GM19463 (cell line): Measurements from ENCODE around the gene STX4.

Experiments
- ATAC-seq: cut with Tn5 transposase; IDR thresholded peaks from one replicate; pipeline ENCODE4 v1.9.1; 2021; ENCODE audit warnings: mild to moderate bottlenecking, moderate library complexity; ENCODE audit not compliant: unreplicated experiment

Gene STX4

DNA sequence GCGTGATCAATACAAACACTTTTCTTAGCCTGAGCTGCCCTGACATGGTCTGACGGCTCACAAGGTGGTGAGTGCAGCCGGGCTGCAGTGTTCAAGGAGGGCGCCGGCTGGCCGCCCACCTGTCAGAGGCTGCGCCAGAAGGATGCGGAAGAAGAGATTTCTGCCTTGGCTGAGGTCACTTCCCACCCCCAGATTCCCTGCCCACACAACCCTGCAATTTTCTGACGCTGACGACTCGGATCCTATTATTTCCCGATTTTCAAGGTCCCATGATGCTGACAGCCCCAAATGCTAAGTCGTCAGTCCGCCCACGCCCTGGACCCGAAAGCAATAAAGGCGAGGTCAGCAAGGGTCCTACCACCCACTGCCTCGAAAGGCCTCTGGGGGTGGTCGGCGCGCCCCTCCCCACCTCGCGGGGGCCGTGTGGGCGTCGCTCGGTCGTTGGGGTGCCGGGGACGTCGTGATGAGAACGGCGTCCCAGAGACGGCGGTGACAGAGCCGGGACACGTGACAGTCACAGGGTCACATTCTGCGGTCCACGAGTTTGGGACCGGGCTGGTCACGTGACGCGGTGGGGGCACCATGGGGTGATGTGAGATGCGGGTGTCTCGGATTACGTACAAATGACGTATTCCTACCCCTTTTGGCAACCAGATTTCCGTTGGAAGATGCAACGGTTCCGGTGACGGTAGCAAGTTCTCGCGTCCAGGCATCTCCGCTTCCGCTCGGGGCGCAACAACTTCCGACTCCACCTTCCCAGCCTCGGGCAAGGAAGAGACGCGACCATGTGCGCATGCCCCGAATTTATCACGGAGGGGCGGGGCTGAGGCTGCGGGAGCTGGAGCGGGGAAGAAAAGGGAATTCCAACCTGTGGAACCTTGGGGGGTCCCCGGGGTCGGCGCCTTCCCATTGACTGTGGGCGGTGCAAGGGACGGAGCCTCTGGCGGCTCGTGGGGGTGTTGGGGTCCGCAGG, at the start of gene STX4:
Gene STX4, plus strand, starts transcription at position 823 of the 973 bp plus-strand sequence. CDS start 248 bp downstream, outside the sequence.
- peak; percentile 80 for ATAC-seq

GRCh38 chr16:30983898-30984610, 49.3 kb upstream of the STX4 start:
- no peak for ATAC-seq

- peak; percentile 63 for ATAC-seq
Observed at GRCh38 chr16:30984669-30985400, 48.5 kb upstream of the STX4 start, which contains the start of gene HSD3B7. TSS of gene HSD3B7 (plus strand) at chr16:30985207. CDS start at chr16:30985659, 452 bp downstream.

DNA sequence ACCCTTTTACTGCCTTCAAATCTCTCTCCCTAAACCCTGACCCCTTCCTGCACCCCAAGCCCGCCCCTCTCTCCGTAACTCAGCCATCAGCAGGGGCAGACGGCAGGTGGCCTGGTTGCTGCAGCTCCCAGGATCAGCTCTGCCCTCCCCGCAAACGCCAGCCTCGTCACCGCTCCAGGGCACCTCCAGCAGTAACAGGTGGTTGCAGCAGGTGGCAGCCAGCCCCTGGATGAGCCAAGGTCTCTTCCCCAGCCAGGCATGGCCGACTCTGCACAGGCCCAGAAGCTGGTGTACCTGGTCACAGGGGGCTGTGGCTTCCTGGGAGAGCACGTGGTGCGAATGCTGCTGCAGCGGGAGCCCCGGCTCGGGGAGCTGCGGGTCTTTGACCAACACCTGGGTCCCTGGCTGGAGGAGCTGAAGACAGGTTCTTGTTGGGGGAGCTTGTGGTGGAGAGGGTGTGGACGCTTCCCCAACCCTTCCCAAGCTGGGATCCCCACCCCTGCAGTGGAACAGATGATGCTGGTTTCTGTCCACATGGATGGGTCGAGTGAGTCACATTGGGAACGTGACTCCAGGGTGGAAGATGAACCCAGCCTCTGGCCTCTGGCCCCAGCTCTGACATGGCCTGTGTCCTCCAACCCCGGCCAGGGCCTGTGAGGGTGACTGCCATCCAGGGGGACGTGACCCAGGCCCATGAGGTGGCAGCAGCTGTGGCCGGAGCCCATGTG, 47.8 kb upstream of the STX4 start:
- no peak for ATAC-seq

DNA sequence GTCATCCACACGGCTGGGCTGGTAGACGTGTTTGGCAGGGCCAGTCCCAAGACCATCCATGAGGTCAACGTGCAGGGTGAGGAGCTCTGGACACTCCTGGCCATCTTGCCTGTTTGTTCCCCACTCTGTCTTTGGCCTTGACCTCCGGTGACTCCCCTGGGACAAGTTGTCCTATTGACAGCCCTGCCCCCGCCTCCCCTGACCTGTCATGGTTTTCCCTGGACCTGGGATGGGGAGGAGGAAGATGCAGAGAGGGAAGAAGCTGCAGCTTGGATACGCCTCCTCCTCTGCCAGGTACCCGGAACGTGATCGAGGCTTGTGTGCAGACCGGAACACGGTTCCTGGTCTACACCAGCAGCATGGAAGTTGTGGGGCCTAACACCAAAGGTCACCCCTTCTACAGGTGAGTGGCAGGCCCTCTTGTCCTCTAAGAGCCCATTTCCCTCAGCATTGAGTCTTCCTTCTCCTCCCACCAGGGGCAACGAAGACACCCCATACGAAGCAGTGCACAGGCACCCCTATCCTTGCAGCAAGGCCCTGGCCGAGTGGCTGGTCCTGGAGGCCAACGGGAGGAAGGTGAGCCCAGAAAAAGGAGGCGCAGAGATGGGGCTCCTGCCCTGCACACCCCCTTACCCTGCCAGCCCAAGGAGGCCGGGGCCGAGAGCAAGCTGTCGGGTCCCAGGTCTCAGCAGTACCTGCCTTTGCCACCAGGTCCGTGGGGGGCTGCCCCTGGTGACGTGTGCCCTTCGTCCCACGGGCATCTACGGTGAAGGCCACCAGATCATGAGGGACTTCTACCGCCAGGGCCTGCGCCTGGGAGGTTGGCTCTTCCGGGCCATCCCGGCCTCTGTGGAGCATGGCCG, 47.0 kb upstream of the STX4 start:
- no peak for ATAC-seq

GRCh38 chr16:30987581-30988190, 45.7 kb upstream of the STX4 start:
- ATAC-seq = no peak

- ATAC-seq = no peak
Observed at GRCh38 chr16:30989469-30990047, 43.8 kb upstream of the STX4 start.

GRCh38 chr16:30990105-30990504, 43.3 kb upstream of the STX4 start:
- ATAC-seq = no peak

GRCh38 chr16:30991052-30991451, 42.3 kb upstream of the STX4 start:
- no peak for ATAC-seq

GRCh38 chr16:30992276-30992780, 41.0 kb upstream of the STX4 start:
- ATAC-seq = no peak

GRCh38 chr16:30992931-30993816, 40.2 kb upstream of the STX4 start:
- ATAC-seq = no peak

GRCh38 chr16:30995927-30996323, 37.4 kb upstream of the STX4 start:
- ATAC-seq = no peak

DNA sequence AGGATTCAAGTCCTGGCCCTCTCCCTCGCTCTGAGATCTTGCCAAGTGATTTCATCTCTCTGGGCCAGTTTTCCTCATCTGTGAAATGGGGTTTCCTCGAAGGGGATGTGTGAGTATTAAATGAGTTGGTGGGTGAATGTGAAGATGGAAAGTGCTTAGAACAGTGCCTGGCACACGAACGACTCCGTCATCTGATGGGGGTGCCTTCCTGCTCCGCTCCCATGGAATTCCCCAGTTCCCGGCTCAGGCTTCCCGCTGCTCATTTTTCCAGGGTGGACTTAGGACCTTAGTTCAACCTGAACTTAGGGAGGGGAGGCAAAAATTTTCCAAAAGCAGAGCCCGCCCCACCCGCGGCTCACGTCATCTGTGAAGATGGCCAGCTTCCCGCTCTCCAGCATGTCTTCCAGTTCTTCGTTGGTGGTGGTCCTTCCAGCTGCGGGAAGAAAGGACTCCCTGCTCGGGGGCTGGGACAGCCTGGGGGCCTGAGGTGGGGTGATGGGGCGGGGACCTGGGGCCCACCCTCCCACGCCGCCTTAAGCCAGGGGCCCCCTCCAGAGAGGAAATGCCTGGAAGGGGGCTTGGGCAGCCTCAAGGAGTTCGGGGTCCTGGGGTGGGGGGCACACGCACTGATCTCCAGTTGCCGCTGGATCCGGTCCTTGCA, 36.9 kb upstream of the STX4 start:
- ATAC-seq = no peak

DNA sequence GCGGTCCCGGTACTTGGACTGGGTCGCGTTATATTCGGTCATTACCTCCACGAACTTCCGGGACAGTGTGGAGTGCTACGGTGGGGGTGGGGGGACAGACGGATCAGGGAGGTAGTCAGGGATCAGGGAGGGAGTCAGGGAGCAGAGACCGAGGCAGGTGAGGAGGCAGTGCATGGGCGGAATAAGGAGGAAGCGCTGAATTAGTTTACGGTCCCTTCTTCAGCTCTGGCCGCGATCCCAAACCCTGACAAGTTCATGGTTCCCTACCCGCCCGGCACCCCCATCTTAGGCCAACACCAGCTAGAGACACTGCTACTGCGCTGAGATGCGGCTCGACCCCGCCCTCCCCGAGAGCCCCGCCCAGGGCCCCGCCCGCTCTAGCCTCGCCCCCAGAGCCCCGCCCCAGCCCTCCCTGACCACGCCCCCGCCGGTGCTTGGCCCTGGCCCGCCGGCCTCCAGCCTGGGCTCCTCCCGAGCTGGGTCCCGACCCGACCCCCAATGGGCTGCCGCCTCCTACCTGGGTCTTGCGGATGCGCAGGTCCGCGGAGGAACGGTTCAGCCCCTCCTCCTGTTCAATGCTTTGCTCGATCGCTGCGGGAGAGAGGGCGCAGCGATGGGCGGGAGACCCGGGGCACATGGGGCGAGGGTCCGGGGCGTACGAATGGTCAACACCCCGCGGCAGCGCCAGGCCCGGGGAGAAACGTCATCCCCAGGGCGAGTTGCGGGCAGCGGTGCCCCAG, 36.2 kb upstream of the STX4 start:
- ATAC-seq = peak; percentile 83

- ATAC-seq = no peak
Observed at GRCh38 chr16:30997725-30998711, 35.3 kb upstream of the STX4 start.
